ENCODE data around the gene USE1.

USE1 gene

GRCh38 chr19:17237747-17238706 is 22.9 kb downstream of the USE1 start:
- Mint-ChIP-seq H3K36me3 (ENCODE audit: low read depth) (no peaks in the 10 kb centered on the region), H3K27ac (no peak overlapping the region), H3K4me3 (no peak overlapping the region), H3K9me3 (no peaks in the 10 kb centered on the region), H3K4me1 (ENCODE audit: low read depth) (peaks cover 9% of the 10 kb centered on the region), H3K27me3 (no peaks in the 10 kb centered on the region)

GRCh38 chr19:17240062-17240752 is 25.1 kb downstream of the USE1 start:
- no peaks in the 10 kb centered on the region for H3K27me3 Mint-ChIP-seq
- no peak overlapping the region for H3K4me3 Mint-ChIP-seq
- no peaks in the 10 kb centered on the region for H3K36me3 Mint-ChIP-seq (ENCODE audit: low read depth)
- H3K4me1 Mint-ChIP-seq (ENCODE audit: low read depth) = no peaks in the 10 kb centered on the region
- no peaks in the 10 kb centered on the region for H3K9me3 Mint-ChIP-seq
- H3K27ac Mint-ChIP-seq = no peak overlapping the region

- no peaks in the 10 kb centered on the region for H3K4me1 Mint-ChIP-seq (ENCODE audit: low read depth)
- no peak overlapping the region for H3K27ac Mint-ChIP-seq
- no peaks in the 10 kb centered on the region for H3K9me3 Mint-ChIP-seq
- no peaks in the 10 kb centered on the region for H3K27me3 Mint-ChIP-seq
- H3K36me3 Mint-ChIP-seq (ENCODE audit: low read depth) = no peaks in the 10 kb centered on the region
- H3K4me3 Mint-ChIP-seq = no peak overlapping the region
Observed at GRCh38 chr19:17240826-17241399, 25.8 kb downstream of the USE1 start.

- H3K4me3 Mint-ChIP-seq = no peak overlapping the region
- H3K9me3 Mint-ChIP-seq = no peaks in the 10 kb centered on the region
- no peaks in the 10 kb centered on the region for H3K27me3 Mint-ChIP-seq
- H3K4me1 Mint-ChIP-seq (ENCODE audit: low read depth) = peaks cover 8% of the 10 kb centered on the region
- no peaks in the 10 kb centered on the region for H3K36me3 Mint-ChIP-seq (ENCODE audit: low read depth)
- no peak overlapping the region for H3K27ac Mint-ChIP-seq
Observed at GRCh38 chr19:17242431-17243208, 27.5 kb downstream of the USE1 start.

GRCh38 chr19:17243211-17243829 is 28.2 kb downstream of the USE1 start:
- H3K36me3 Mint-ChIP-seq (ENCODE audit: low read depth) = no peaks in the 10 kb centered on the region
- no peaks in the 10 kb centered on the region for H3K27me3 Mint-ChIP-seq
- no peaks in the 10 kb centered on the region for H3K9me3 Mint-ChIP-seq
- H3K27ac Mint-ChIP-seq = no peak overlapping the region
- H3K4me1 Mint-ChIP-seq (ENCODE audit: low read depth) = peaks cover 8% of the 10 kb centered on the region
- no peak overlapping the region for H3K4me3 Mint-ChIP-seq

GRCh38 chr19:17243830-17244617 is 28.9 kb downstream of the USE1 start:
- Mint-ChIP-seq H3K27ac (no peak overlapping the region), H3K4me1 (ENCODE audit: low read depth) (peaks cover 8% of the 10 kb centered on the region), H3K27me3 (no peaks in the 10 kb centered on the region), H3K9me3 (no peaks in the 10 kb centered on the region), H3K36me3 (ENCODE audit: low read depth) (no peaks in the 10 kb centered on the region), H3K4me3 (peak overlapping the region; percentile 54)

GRCh38 chr19:17244618-17245534 is 29.7 kb downstream of the USE1 start:
- Mint-ChIP-seq H3K27ac (no peak overlapping the region), H3K36me3 (ENCODE audit: low read depth) (no peaks in the 10 kb centered on the region), H3K27me3 (no peaks in the 10 kb centered on the region), H3K9me3 (no peaks in the 10 kb centered on the region), H3K4me1 (ENCODE audit: low read depth) (peaks cover 8% of the 10 kb centered on the region), H3K4me3 (peak overlapping the region; percentile 54)

- peak within 1 kb of the TSS; percentile 75 for H3K27ac Mint-ChIP-seq
- H3K4me1 Mint-ChIP-seq (ENCODE audit: low read depth) = peaks cover 8% of the 10 kb centered on the region
- H3K27me3 Mint-ChIP-seq = no peaks in the 10 kb centered on the region
- peak within 1 kb of the TSS; percentile 81 for H3K4me3 Mint-ChIP-seq
- H3K9me3 Mint-ChIP-seq = no peaks in the 10 kb centered on the region
- H3K36me3 Mint-ChIP-seq (ENCODE audit: low read depth) = no peaks in the 10 kb centered on the region
Observed at GRCh38 chr19:17245535-17245984, 30.4 kb downstream of the USE1 start, which contains the start of gene NR2F6. Gene NR2F6, minus strand, starts transcription at chr19:17245919. Its CDS starts 699 bp downstream, at chr19:17245220.

- Mint-ChIP-seq H3K27me3 (no peaks in the 10 kb centered on the region), H3K9me3 (no peaks in the 10 kb centered on the region), H3K27ac (no peak overlapping the region)
Observed at GRCh38 chr19:17246681-17247425, 31.7 kb downstream of the USE1 start.

GRCh38 chr19:17248011-17248776 is 33.0 kb downstream of the USE1 start:
- H3K36me3 Mint-ChIP-seq (ENCODE audit: low read depth) = no peaks in the 10 kb centered on the region
- no peak overlapping the region for H3K27ac Mint-ChIP-seq
- H3K4me3 Mint-ChIP-seq = no peak overlapping the region
- H3K9me3 Mint-ChIP-seq = no peaks in the 10 kb centered on the region
- H3K4me1 Mint-ChIP-seq (ENCODE audit: low read depth) = peaks cover 8% of the 10 kb centered on the region
- no peaks in the 10 kb centered on the region for H3K27me3 Mint-ChIP-seq

More at GRCh38 chr19:17246681-17247425, 31.7 kb downstream of the USE1 start:
- Mint-ChIP-seq H3K4me1 (ENCODE audit: low read depth) (peaks cover 8% of the 10 kb centered on the region), H3K36me3 (ENCODE audit: low read depth) (no peaks in the 10 kb centered on the region), H3K4me3 (peak overlapping the region; percentile 12)

- H3K4me3 Mint-ChIP-seq = no peak overlapping the region
- H3K27ac Mint-ChIP-seq = no peak overlapping the region
- H3K27me3 Mint-ChIP-seq = no peaks in the 10 kb centered on the region
- H3K4me1 Mint-ChIP-seq (ENCODE audit: low read depth) = peaks cover 8% of the 10 kb centered on the region
- no peaks in the 10 kb centered on the region for H3K36me3 Mint-ChIP-seq (ENCODE audit: low read depth)
- no peaks in the 10 kb centered on the region for H3K9me3 Mint-ChIP-seq
Observed at GRCh38 chr19:17249887-17250548, 34.9 kb downstream of the USE1 start.

All from stimulated activated naive CD8-positive, alpha-beta T cell treated with anti-CD3 and anti-CD28 coated beads, Interleukin-15, Interleukin-2, amounts not matched to agents 100 ng/mL and 50 ng/mL, for 24 hours (primary cell).